NT2/D1 (cell line): ENCODE data around the gene C6orf62.
"Not testable (repeated sequence)": the region's sequence is repeated elsewhere in the genome, so short reads cannot be mapped to it uniquely, and the experiment has no call there.

ENCODE experiments used
- DNase-seq: peaks from one replicate; pipeline ENCODE4 v3.0.0-alpha.2; 2011; ENCODE audit warnings: low read depth, low spot score
- H3K27me3 ChIP-seq: 2 replicates; pipeline ENCODE4 v1.6.0; 2011; ENCODE audit warnings: mild to moderate bottlenecking; ENCODE audit not compliant: insufficient read length, insufficient read depth
- H3K36me3 ChIP-seq: 2 replicates; pipeline ENCODE4 v1.6.1; 2011; ENCODE audit warnings: mild to moderate bottlenecking, low read length, mixed read lengths; ENCODE audit not compliant: insufficient read depth, insufficient read length
- H3K4me1 ChIP-seq: 2 replicates; pipeline ENCODE4 v1.5.1; 2011; ENCODE audit not compliant: insufficient read depth, insufficient read length
- H3K4me3 ChIP-seq: 2 replicates; pipeline ENCODE4 v1.5.1; 2011; ENCODE audit warnings: low read depth; ENCODE audit not compliant: insufficient read length
- H3K9ac ChIP-seq: 2 replicates; pipeline ENCODE4 v1.6.0; 2011; ENCODE audit warnings: low read depth; ENCODE audit not compliant: insufficient read length
- H3K9me3 ChIP-seq: 2 replicates; pipeline ENCODE4 v1.5.1; 2011; ENCODE audit warnings: mild to moderate bottlenecking, low read length; ENCODE audit not compliant: insufficient read depth
- SUZ12 ChIP-seq: IDR thresholded peaks from 2 replicates; pipeline ENCODE4 v1.6.1; 2011; ENCODE audit not compliant: insufficient read length, insufficient read depth; ENCODE audit errors: extremely low read depth
- YY1 ChIP-seq: IDR thresholded peaks from 2 replicates; pipeline ENCODE4 v1.6.1; 2011; ENCODE audit not compliant: insufficient read length, insufficient read depth
- ZNF274 ChIP-seq: IDR thresholded peaks from 2 replicates; pipeline ENCODE4 v1.6.1; 2011; ENCODE audit warnings: mild to moderate bottlenecking, low read depth, low read length

The C6orf62 gene

GRCh38 chr6:24668997-24669361, 50.0 kb downstream of the C6orf62 start:
- Histone ChIP-seq H3K4me3 (no peak overlapping the region), H3K36me3 (peaks cover 18% of the 10 kb centered on the region), H3K9ac (no peak overlapping the region), H3K4me1 (no peaks in the 10 kb centered on the region), H3K27me3 (no peaks in the 10 kb centered on the region), H3K9me3 (peaks cover 50% of the 10 kb centered on the region)
- TF ChIP-seq ZNF274 (no peak), SUZ12 (no peak), YY1 (no peak)
- DNase-seq: no peak

- peaks cover 24% of the 10 kb centered on the region for H3K36me3 ChIP-seq
- H3K4me3 ChIP-seq: peak overlapping the region; percentile 92
- H3K9ac ChIP-seq, H3K4me1 ChIP-seq, H3K27me3 ChIP-seq, DNase-seq: not testable (repeated sequence)
- H3K9me3 ChIP-seq: peaks cover 44% of the 10 kb centered on the region
Measured at GRCh38 chr6:24668066-24668996, 50.6 kb downstream of the C6orf62 start.

GRCh38 chr6:24667378-24667803, 51.6 kb downstream of the C6orf62 start:
- TF ChIP-seq SUZ12 (no peak), ZNF274 (no peak), YY1 (no peak)
- peaks cover 34% of the 10 kb centered on the region for H3K36me3 ChIP-seq
- peak overlapping the region; percentile 85 for H3K9ac ChIP-seq
- H3K9me3 ChIP-seq: peaks cover 35% of the 10 kb centered on the region
- no peaks in the 10 kb centered on the region for H3K27me3 ChIP-seq
- H3K4me1 ChIP-seq: no peaks in the 10 kb centered on the region
- DNase-seq: no peak
- H3K4me3 ChIP-seq: peak overlapping the region; percentile 92

GRCh38 chr6:24666641-24667377, 52.1 kb downstream of the C6orf62 start, which contains the start of the genes ACOT13 and TDP2:
ACOT13 (plus strand) TSS chr6:24667077; CDS start chr6:24667264, 187 bp downstream.
TDP2 (minus strand) TSS chr6:24666899; CDS start chr6:24666862, 37 bp downstream.
- Histone ChIP-seq H3K9me3 (peaks cover 32% of the 10 kb centered on the region), H3K4me1 (no peaks in the 10 kb centered on the region), H3K27me3 (no peaks in the 10 kb centered on the region), H3K36me3 (peaks cover 37% of the 10 kb centered on the region), H3K9ac (peak within 1 kb of the TSS; percentile 98), H3K4me3 (peak within 1 kb of the TSS; percentile 92)
- peak; percentile 92 for DNase-seq
- TF ChIP-seq ZNF274 (no peak), SUZ12 (no peak), YY1 (no peak)

- Histone ChIP-seq H3K27me3 (no peaks in the 10 kb centered on the region), H3K4me3 (peak overlapping the region; percentile 92), H3K9ac (peak overlapping the region; percentile 98), H3K9me3 (peaks cover 27% of the 10 kb centered on the region), H3K36me3 (peaks cover 40% of the 10 kb centered on the region), H3K4me1 (no peaks in the 10 kb centered on the region)
- TF ChIP-seq SUZ12 (no peak), ZNF274 (no peak), YY1 (no peak)
- DNase-seq: no peak
Measured at GRCh38 chr6:24666097-24666640, 52.8 kb downstream of the C6orf62 start.

- no peak overlapping the region for H3K4me3 ChIP-seq
- H3K9ac ChIP-seq: no peak overlapping the region
Measured at GRCh38 chr6:24664046-24664987, 54.6 kb downstream of the C6orf62 start.

More at GRCh38 chr6:24664046-24664987, 54.6 kb downstream of the C6orf62 start:
- DNase-seq: no peak
- no peaks in the 10 kb centered on the region for H3K27me3 ChIP-seq
- TF ChIP-seq YY1: no peak
- no peak for TF ChIP-seq SUZ12
- TF ChIP-seq ZNF274: no peak
- H3K9me3 ChIP-seq: 0 out of 2 replicates have a peak, but pooled peaks cover 12% of the 10 kb centered on the region
- H3K4me1 ChIP-seq: no peaks in the 10 kb centered on the region
- H3K36me3 ChIP-seq: peaks cover 39% of the 10 kb centered on the region
